ENCODE measurements around the gene SUMF2.
A peak's percentile ranks its signal among the peaks of the same experiment; 100 is the strongest.
"Not testable (repeated sequence)": the region's sequence is repeated elsewhere in the genome, so short reads cannot be mapped to it uniquely, and the experiment has no call there.

SUMF2 gene

DNA sequence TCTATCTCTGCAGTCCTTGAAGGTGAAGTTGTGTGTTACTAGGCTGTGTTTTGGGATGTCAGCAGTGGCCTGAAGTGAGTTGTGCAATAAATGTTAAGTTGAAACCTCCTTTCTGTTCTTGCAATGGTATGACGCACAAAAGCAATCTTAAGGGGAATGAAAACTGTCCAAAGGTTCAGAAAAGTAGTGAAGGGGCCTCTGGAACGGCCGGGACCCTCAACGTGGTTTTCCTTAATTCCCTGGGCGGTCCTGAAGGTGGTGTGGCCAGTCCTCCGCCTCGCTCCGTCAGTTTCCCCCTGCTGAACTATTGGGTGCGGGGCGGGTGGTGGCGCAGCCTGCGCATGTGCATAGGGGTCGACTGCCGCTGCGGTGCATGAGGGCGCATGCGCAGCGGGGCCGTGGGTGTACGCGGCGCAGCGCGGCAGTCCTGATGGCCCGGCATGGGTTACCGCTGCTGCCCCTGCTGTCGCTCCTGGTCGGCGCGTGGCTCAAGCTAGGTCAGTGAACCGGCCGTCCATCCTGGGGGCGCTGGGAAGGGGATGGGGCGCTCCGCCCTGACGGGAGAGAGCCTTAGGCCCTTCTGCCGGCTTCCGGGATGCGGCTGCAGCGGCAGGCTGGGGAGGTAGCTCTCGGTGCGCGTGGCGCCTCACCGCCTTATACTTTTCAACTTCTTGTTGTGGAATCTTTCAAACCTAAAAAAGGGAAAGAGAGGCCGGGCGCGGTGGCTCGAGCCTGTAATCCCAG lies at the start of gene SUMF2:
Gene SUMF2, plus strand, starts transcription at position 405 of the 744 bp plus-strand sequence. Its CDS starts 26 bp downstream, at position 431.
- Histone ChIP-seq H3K9me3 (no peaks in the 10 kb centered on the region), H3K4me3 (peak within 1 kb of the TSS; percentile 77 to 95), H3K4me1 (peaks cover 0 to 18% (median 2%) of the 10 kb centered on the region in 4 donors), H3K27me3 (no peaks in the 10 kb centered on the region), H3K27ac (peak within 1 kb of the TSS; percentile 91), H3K36me3 (peaks cover 38 to 48% (median 44%) of the 10 kb centered on the region in 3 donors)
- intact Hi-C loops (cut with DNase I; ENCODE audit: low total_unique reads) = loop anchor here (2.0 kb wide), 1 partner anchor 13 kb away; the partner anchor contains the start of genes CCT6A and PSPH
- peak; percentile 89 to 96 for DNase-seq
- TF ChIP-seq, protein P1, sequence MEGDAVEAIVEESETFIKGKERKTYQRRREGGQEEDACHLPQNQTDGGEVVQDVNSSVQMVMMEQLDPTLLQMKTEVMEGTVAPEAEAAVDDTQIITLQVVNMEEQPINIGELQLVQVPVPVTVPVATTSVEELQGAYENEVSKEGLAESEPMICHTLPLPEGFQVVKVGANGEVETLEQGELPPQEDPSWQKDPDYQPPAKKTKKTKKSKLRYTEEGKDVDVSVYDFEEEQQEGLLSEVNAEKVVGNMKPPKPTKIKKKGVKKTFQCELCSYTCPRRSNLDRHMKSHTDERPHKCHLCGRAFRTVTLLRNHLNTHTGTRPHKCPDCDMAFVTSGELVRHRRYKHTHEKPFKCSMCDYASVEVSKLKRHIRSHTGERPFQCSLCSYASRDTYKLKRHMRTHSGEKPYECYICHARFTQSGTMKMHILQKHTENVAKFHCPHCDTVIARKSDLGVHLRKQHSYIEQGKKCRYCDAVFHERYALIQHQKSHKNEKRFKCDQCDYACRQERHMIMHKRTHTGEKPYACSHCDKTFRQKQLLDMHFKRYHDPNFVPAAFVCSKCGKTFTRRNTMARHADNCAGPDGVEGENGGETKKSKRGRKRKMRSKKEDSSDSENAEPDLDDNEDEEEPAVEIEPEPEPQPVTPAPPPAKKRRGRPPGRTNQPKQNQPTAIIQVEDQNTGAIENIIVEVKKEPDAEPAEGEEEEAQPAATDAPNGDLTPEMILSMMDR (IDR thresholded peaks at IDR 0.05) = peak in 1 of 2 experiments; percentile 21

DNA sequence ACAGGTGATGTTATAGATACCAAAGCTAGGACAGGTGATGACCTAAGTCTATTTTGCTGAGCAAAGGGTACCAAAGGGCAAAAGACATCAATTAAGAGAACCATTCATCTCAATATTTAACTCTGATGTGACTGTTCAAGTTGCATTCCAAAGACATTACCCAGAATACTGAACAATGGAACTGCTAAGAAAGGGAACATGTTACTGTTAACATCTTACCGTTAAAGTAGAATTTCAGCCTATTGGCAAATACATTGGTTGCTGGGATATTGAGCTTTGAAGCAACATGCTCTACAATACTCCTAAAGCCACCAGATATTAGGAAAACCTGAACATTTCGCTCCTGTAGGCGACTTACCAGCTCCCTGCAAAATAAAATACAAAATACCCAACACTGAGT lies 47.1 kb upstream of the SUMF2 start:
- intact Hi-C loops (cut with DNase I; ENCODE audit: low total_unique reads); H3K4me1 ChIP-seq; H3K9me3 ChIP-seq; H3K27ac ChIP-seq; DNase-seq; H3K4me3 ChIP-seq; H3K27me3 ChIP-seq: not testable (repeated sequence)
- peaks cover 0 to 61% (median 0%) of the 10 kb centered on the region in 3 donors for H3K36me3 ChIP-seq

DNA sequence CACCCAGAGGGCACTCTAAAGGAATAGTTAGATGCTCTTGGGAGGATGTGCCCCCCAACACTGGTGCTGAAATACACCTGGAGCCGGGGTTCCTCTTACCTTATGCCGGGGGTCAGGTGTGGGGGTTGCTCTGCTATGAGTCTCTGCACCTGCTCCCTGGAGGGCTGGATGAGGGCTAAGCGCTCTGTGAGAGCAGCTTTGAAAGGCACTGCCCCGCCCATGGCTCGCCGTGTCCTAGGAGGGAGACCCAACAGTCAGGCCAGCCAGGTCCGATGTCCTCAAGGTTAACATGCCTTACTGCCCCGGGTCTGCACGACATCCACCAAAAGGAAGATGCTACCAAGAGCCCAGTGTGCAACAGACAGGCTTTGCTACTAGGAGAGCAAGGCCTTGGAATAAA lies 44.6 kb upstream of the SUMF2 start:
- no peak for DNase-seq
- Histone ChIP-seq H3K27ac (no peak overlapping the region), H3K4me3 (no peak overlapping the region), H3K4me1 (no peaks in the 10 kb centered on the region), H3K9me3 (no peaks in the 10 kb centered on the region), H3K27me3 (no peaks in the 10 kb centered on the region), H3K36me3 (peaks cover 0 to 57% (median 0%) of the 10 kb centered on the region in 3 donors)
- TF ChIP-seq, protein P1 (IDR thresholded peaks at IDR 0.05) = no peak
- intact Hi-C loops (cut with DNase I; ENCODE audit: low total_unique reads) = no loop called here

DNA sequence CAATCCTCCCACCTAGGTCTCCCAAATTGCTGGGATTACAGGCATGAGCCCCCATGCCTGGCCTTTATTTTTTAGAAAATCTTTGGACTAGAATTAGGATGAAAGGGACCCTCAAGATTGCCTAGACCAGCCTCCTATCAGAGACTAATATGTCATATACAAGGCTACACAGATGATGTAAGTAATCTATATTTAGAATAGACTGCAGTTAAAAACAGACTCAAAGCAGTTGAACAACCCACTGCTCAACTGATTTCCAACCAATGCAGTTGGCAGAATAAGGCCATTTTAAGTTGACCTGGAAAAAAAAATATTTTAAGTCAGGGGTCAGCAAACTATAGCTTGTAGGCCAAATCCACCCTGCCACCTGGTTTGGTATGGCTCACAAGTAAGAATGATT lies 40.6 kb upstream of the SUMF2 start:
- no peak for DNase-seq
- Histone ChIP-seq H3K9me3 (no peaks in the 10 kb centered on the region), H3K27ac (no peak overlapping the region), H3K27me3 (no peaks in the 10 kb centered on the region), H3K36me3 (peaks cover 0 to 44% (median 0%) of the 10 kb centered on the region in 3 donors), H3K4me3 (no peak overlapping the region), H3K4me1 (no peaks in the 10 kb centered on the region)
- TF ChIP-seq, protein P1 (IDR thresholded peaks at IDR 0.05) = no peak
- intact Hi-C loops (cut with DNase I; ENCODE audit: low total_unique reads) = no loop called here

DNA sequence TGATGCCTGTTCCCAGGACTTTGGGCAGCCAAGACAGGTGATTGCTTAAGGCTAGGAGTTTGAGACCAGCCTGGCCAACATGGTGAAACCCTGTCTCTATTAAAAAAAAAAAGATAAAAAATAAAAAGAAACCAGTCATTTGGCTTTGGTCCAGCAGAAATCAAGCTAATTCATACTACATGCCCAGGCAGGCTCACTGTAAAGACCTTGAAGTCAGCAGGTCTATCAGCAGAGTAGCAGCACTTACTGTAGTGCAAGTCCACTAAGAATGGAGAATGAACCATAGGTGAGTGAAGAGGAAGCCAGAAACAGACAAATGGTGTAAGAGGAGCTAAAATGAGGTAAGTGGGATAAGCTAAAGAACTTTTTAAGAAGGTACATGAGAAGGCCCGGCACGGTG lies 37.5 kb upstream of the SUMF2 start:
- no peaks in the 10 kb centered on the region for H3K27me3 ChIP-seq
- no peaks in the 10 kb centered on the region for H3K4me1 ChIP-seq
- TF ChIP-seq, protein P1 (IDR thresholded peaks at IDR 0.05) = no peak
- no peaks in the 10 kb centered on the region for H3K9me3 ChIP-seq
- no peak overlapping the region for H3K4me3 ChIP-seq
- H3K27ac ChIP-seq = no peak overlapping the region
- DNase-seq = no peak
- intact Hi-C loops (cut with DNase I; ENCODE audit: low total_unique reads) = no loop called here
- H3K36me3 ChIP-seq = peaks cover 0 to 15% (median 0%) of the 10 kb centered on the region in 3 donors

DNA sequence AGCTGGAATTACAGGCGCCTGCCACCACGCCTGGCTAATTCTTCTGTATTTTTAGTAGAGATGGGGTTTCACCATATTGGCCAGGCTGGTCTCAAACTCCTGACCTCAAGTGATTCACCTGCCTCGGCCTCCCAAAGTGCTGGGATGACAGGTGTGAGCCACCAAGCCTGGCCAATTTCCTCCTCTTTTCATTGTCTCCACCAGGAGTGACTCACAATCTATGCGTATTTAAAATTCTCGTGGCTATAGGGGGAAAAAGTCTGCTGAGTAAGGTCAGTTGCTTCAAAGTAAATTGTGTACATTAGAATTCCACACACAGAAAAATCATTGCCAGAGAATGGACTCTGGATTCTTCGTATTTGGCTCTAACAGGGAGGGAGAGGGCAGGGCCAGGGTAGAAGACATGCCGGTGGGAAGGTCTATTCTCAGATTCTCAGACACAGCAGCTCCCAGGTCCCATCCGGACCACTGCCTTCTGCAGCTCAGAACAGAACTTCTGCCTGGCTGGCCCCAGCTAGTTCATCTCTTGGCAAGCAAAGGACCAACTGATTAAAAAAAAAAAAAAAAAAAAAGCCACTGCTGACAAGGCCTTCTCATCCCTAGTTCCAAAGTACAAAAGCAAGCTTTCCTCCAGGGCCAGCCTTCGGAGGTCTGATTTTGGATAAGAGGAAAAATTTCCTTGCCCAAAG lies 35.0 kb upstream of the SUMF2 start:
- no peak overlapping the region for H3K4me3 ChIP-seq
- peaks cover 0 to 5% (median 2%) of the 10 kb centered on the region in 4 donors for H3K4me1 ChIP-seq
- intact Hi-C loops (cut with DNase I; ENCODE audit: low total_unique reads) = no loop called here
- no peaks in the 10 kb centered on the region for H3K27me3 ChIP-seq
- no peak for DNase-seq
- TF ChIP-seq, protein P1 (IDR thresholded peaks at IDR 0.05) = no peak
- H3K27ac ChIP-seq = no peak overlapping the region
- H3K9me3 ChIP-seq = no peaks in the 10 kb centered on the region
- peaks cover 0 to 5% (median 0%) of the 10 kb centered on the region in 3 donors for H3K36me3 ChIP-seq

Data from tibial artery (tissue), 4 donors.